Liver (tissue), 9 donors: ENCODE measurements around the gene PRPSAP2. TPM values are rescaled to one million over a fixed set of nuclear protein-coding genes. Genes with fewer than 3 reads are reported as not detected.

ENCODE experiments used
- DNase-seq: peaks from one replicate; pipeline ENCODE4 v3.0.0-alpha.2; 2017; ENCODE audit warnings: low spot score
- H3K27ac ChIP-seq, 2 donors: one replicate each; pipeline ENCODE4 v1.7.0; 2013; ENCODE audit warnings: inconsistent platforms in 2 of 2, low read length in 2 of 2, control low read depth in 1 of 2, low read depth in 1 of 2, mild to moderate bottlenecking in 1 of 2
- H3K27me3 ChIP-seq, 4 donors: one replicate each; pipeline versions ENCODE4 v1.6.1 to v1.7.0; 2013; ENCODE audit warnings: low read length in 3 of 4, inconsistent platforms in 1 of 4, mild to moderate bottlenecking in 1 of 4, moderate library complexity in 1 of 4; ENCODE audit not compliant: control insufficient read depth in 4 of 4, insufficient read depth in 4 of 4
- H3K36me3 ChIP-seq, 4 donors: one replicate each; pipeline versions ENCODE4 v1.6.1 to v1.7.0; 2013; ENCODE audit warnings: low read length in 3 of 4, mild to moderate bottlenecking in 3 of 4, low read depth in 1 of 4, moderate library complexity in 1 of 4; ENCODE audit not compliant: control insufficient read depth in 4 of 4, insufficient read depth in 3 of 4
- H3K4me1 ChIP-seq, 4 donors: one replicate each; pipeline versions ENCODE4 v1.6.1 to v1.7.0; 2013; ENCODE audit warnings: low read length in 3 of 4, mild to moderate bottlenecking in 3 of 4, moderate library complexity in 1 of 4; ENCODE audit not compliant: control insufficient read depth in 4 of 4, insufficient read depth in 4 of 4
- H3K4me3 ChIP-seq, 3 donors: one replicate each; pipeline versions ENCODE4 v1.6.1 to v1.7.0; 2013; ENCODE audit warnings: low read length in 3 of 3, control low read depth in 1 of 3, low read depth in 1 of 3, mild to moderate bottlenecking in 1 of 3
- H3K9ac ChIP-seq, 2 donors: one replicate each; pipeline ENCODE4 v1.7.0; 2013; ENCODE audit warnings: low read length in 2 of 2, mild to moderate bottlenecking in 2 of 2, moderate library complexity in 2 of 2, control low read depth in 1 of 2, low read depth in 1 of 2
- H3K9me3 ChIP-seq, 4 donors: one replicate each; pipeline versions ENCODE4 v1.6.1 to v1.7.0; 2013; ENCODE audit warnings: low read length in 3 of 4; ENCODE audit not compliant: control insufficient read depth in 4 of 4
- CTCF ChIP-seq: fragments of 150-350 bp; IDR thresholded peaks from 2 replicates; pipeline ENCODE4 v1.5.1; 2017; ENCODE audit warnings: improper control_type of control experiment, low read depth, low read length; ENCODE audit not compliant: missing input control
- EGR1 ChIP-seq, 2 donors: IDR thresholded peaks; 2 replicates each; pipeline ENCODE4 v1.6.1; 2016 to 2018; ENCODE audit warnings: antibody characterized with exemption in 2 of 2, low read depth in 2 of 2
- FOXA1 ChIP-seq: IDR thresholded peaks from 2 replicates; pipeline ENCODE4 v1.6.1; 2016; ENCODE audit warnings: antibody characterized with exemption
- FOXA2 ChIP-seq: IDR thresholded peaks from 2 replicates; pipeline ENCODE4 v1.6.1; 2016; ENCODE audit warnings: antibody characterized with exemption
- GABPA ChIP-seq, 2 donors: IDR thresholded peaks in 1 of 2; conservative IDR thresholded peaks in 1 of 2; 2 replicates each; pipeline ENCODE4 v1.6.1; 2016; ENCODE audit warnings: antibody characterized with exemption in 2 of 2, mild to moderate bottlenecking in 1 of 2, moderate library complexity in 1 of 2
- HNF4A ChIP-seq, 2 donors: conservative IDR thresholded peaks; 2 replicates each; pipeline ENCODE4 v1.6.1; 2016; ENCODE audit warnings: antibody characterized with exemption in 2 of 2, mild to moderate bottlenecking in 2 of 2
- HNF4G ChIP-seq: IDR thresholded peaks from 2 replicates; pipeline ENCODE4 v1.6.1; 2016; ENCODE audit warnings: antibody characterized with exemption
- JUND ChIP-seq, 2 donors: IDR thresholded peaks; 2 replicates each; pipeline ENCODE4 v1.6.1; 2016; ENCODE audit warnings: antibody characterized with exemption in 2 of 2
- MAX ChIP-seq: IDR thresholded peaks from 2 replicates; pipeline ENCODE4 v1.6.1; 2016; ENCODE audit warnings: antibody characterized with exemption
- NR2F2 ChIP-seq: IDR thresholded peaks from 2 replicates; pipeline ENCODE4 v1.6.1; 2016; ENCODE audit warnings: antibody characterized with exemption
- RAD21 ChIP-seq, 2 donors: IDR thresholded peaks; 2 replicates each; pipeline ENCODE4 v1.6.1; 2016; ENCODE audit warnings: antibody characterized with exemption in 2 of 2, mild to moderate bottlenecking in 2 of 2
- REST ChIP-seq: IDR thresholded peaks from 2 replicates; pipeline ENCODE4 v1.6.1; 2016; ENCODE audit warnings: antibody characterized with exemption, mild to moderate bottlenecking
- RXRA ChIP-seq, 2 donors: IDR thresholded peaks; 2 replicates each; pipeline ENCODE4 v1.6.1; 2017 to 2018; ENCODE audit warnings: antibody characterized with exemption in 2 of 2, mild to moderate bottlenecking in 1 of 2
- SP1 ChIP-seq: IDR thresholded peaks from 2 replicates; pipeline ENCODE4 v1.6.1; 2018; ENCODE audit warnings: antibody characterized with exemption, mild to moderate bottlenecking
- TAF1 ChIP-seq: conservative IDR thresholded peaks from 2 replicates; pipeline ENCODE4 v1.6.1; 2016; ENCODE audit warnings: antibody characterized with exemption, mild to moderate bottlenecking
- YY1 ChIP-seq: IDR thresholded peaks from 2 replicates; pipeline ENCODE4 v1.6.1; 2016; ENCODE audit warnings: antibody characterized with exemption, mild to moderate bottlenecking
- WGBS: extraction: QIAGEN DNeasy Blood & Tissue Kit; methylation state at CpG from one replicate; pipeline ENCODE4 v1.1.7; 2013; 5-methylcytosine and 5-hydroxymethylcytosine counted together
- polyA plus RNA-seq, 2 donors: library from polyadenylated mRNA; stranded (reverse) in 1 of 2; unstranded in 1 of 2; fragments of 200-250 nt in 1 of 2; fragments of >200 nt in 1 of 2; fragmentation: Nextera tagmentation in 1 of 2; extraction: Ambion mirVana in 1 of 2; gene quantifications; one replicate each; pipeline versions ENCODE4 v1.2.1 to v1.2.3, GENCODE V29; 2013 to 2015
- total RNA-seq, 2 donors: library from RNA; depleted of rRNA; stranded (reverse); fragments of >200 nt; gene quantifications; one replicate each; pipeline ENCODE4 v1.2.3, GENCODE V29; 2014
- TF ChIP-seq, protein P1 (sequence below): IDR thresholded peaks from 2 replicates; pipeline ENCODE4 v1.6.1; 2016; ENCODE audit warnings: antibody characterized with exemption
- TF ChIP-seq, protein P2 (sequence below): IDR thresholded peaks from 2 replicates; pipeline ENCODE4 v1.6.1; 2016; ENCODE audit warnings: antibody characterized with exemption
- donor health status: healthy.
- donor health status: healthy.
- donor health status: healthy.
- donor health status: healthy.
- donor health status: healthy.

The PRPSAP2 gene
- total and polyA plus RNA-seq, 4 donors = 10.2 to 31.4 (median 16.7) TPM

DNA sequence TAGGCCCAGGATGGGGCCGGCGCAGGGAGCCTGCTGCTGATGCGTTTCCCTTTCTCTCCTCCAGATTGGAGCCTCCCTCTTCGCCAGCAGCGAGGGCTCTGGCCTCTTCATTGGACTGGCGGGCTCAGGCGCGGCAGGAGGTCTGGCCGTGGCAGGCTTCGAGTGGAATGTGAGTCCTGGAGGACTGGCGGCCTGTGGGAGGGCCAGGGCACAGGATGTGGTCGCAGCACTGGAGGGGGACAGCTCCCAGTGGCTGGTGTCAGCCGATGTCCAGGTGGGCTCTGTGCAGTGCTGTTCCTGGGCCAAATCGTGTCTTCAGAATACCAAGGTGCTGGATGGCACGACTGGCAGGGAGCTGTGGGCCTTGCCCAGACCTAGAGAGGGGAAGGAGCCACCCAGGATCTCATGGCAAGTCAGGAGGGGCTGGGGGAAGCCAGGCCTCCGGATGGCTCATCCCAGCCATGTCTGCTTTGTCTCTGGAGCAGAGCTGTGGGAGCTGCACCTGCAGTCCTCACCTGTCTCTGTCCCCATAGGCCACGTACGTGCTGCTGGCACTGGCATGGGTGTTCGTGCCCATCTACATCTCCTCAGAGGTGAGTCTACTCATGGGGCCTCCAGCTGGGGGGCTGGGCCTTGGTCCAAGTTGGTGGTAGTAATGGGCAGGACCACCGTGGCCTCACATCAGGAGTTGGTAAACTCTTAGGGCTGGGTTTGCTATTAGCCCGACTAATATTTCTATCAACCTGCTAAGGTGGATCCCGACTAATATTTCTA, 101.3 kb downstream of the PRPSAP2 start:
- no peak for TF ChIP-seq SP1
- TF ChIP-seq TAF1 = no peak
- TF ChIP-seq, protein P1, sequence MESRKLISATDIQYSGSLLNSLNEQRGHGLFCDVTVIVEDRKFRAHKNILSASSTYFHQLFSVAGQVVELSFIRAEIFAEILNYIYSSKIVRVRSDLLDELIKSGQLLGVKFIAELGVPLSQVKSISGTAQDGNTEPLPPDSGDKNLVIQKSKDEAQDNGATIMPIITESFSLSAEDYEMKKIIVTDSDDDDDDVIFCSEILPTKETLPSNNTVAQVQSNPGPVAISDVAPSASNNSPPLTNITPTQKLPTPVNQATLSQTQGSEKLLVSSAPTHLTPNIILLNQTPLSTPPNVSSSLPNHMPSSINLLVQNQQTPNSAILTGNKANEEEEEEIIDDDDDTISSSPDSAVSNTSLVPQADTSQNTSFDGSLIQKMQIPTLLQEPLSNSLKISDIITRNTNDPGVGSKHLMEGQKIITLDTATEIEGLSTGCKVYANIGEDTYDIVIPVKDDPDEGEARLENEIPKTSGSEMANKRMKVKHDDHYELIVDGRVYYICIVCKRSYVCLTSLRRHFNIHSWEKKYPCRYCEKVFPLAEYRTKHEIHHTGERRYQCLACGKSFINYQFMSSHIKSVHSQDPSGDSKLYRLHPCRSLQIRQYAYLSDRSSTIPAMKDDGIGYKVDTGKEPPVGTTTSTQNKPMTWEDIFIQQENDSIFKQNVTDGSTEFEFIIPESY = no peak
- TF ChIP-seq HNF4G = no peak
- no peak for TF ChIP-seq GABPA (IDR thresholded peaks at IDR 0.05 in 1 of 2, conservative IDR thresholded peaks at IDR 0.05 in 1 of 2)
- no peak for TF ChIP-seq HNF4A (conservative IDR thresholded peaks at IDR 0.05)
- TF ChIP-seq MAX = no peak
- no peak for TF ChIP-seq RAD21 (IDR thresholded peaks at IDR 0.05)
- Histone ChIP-seq H3K36me3 (no peaks in the 10 kb centered on the region), H3K27me3 (no peaks in the 10 kb centered on the region), H3K4me1 (peaks cover 0 to 10% (median 3%) of the 10 kb centered on the region in 4 donors), H3K27ac (no peak overlapping the region), H3K4me3 (no peak overlapping the region), H3K9me3 (no peaks in the 10 kb centered on the region), H3K9ac (no peak overlapping the region)
- 87% methylated on average over 22 of the region's 22 CpGs for WGBS
- DNase-seq = no peak

- Histone ChIP-seq H3K9me3 (no peaks in the 10 kb centered on the region), H3K27ac (no peak overlapping the region), H3K4me1 (peaks cover 0 to 13% (median 5%) of the 10 kb centered on the region in 4 donors), H3K9ac (no peak overlapping the region), H3K36me3 (no peaks in the 10 kb centered on the region), H3K27me3 (no peaks in the 10 kb centered on the region), H3K4me3 (no peak overlapping the region)
- DNase-seq = no peak
- WGBS = 98% methylated on average over 5 of the region's 5 CpGs
- TF ChIP-seq FOXA1 (no peak), RXRA (IDR thresholded peaks at IDR 0.05) (no peak), HNF4A (conservative IDR thresholded peaks at IDR 0.05) (no peak), MAX (no peak), SP1 (no peak), FOXA2 (no peak), NR2F2 (no peak), HNF4G (no peak), RAD21 (IDR thresholded peaks at IDR 0.05) (no peak), JUND (IDR thresholded peaks at IDR 0.05) (no peak), EGR1 (IDR thresholded peaks at IDR 0.05; ENCODE audit: low read depth in 2 of 2) (no peak), CTCF (no peak), GABPA (IDR thresholded peaks at IDR 0.05 in 1 of 2, conservative IDR thresholded peaks at IDR 0.05 in 1 of 2) (no peak), REST (no peak), YY1 (no peak), TAF1 (no peak)
- TF ChIP-seq, protein P1 = no peak
- TF ChIP-seq, protein P2, sequence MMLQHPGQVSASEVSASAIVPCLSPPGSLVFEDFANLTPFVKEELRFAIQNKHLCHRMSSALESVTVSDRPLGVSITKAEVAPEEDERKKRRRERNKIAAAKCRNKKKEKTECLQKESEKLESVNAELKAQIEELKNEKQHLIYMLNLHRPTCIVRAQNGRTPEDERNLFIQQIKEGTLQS = no peak
These were observed 101.9 kb downstream of the PRPSAP2 start for GRCh38 chr17:18959845-18960240.
